ENCODE measurements around the gene PADI2. TPM values are rescaled to one million over a fixed set of nuclear protein-coding genes. Genes with fewer than 3 reads are reported as not detected.

PADI2 gene
- total RNA-seq, 2 experiments from 2014 or later: not detected

DNA sequence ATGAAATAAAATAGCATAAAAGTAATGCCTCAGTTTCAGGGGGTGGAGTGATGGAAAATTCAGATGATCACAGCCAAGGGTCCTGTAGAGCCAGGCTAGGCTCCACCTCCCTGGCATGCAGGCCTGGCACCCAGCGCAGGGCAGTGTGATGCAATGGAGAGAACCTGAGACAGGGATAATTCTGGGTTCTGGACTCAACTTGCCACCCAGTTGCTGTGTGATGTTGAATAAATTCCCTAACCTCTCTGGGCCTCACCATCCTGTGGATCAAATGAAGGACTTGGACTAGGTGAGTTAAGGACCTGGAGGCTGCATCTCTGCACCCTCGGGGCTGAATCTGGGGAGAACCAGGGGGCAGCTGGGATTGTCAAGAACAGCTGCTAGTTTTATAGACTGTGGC, 17.0 kb downstream of the PADI2 start:
- H3K4me3 Mint-ChIP-seq: no peak overlapping the region
- ChIA-PET POLR2A (no interaction called here), CTCF (no interaction called here)
- no peaks in the 10 kb centered on the region for H3K36me3 Mint-ChIP-seq (ENCODE audit: low read depth)
- no peaks in the 10 kb centered on the region for H3K4me1 Mint-ChIP-seq (ENCODE audit: low read depth)
- intact Hi-C loops (cut with micrococcal nuclease): no loop called here
- no peak for DNase-seq
- no peak overlapping the region for H3K27ac Mint-ChIP-seq
- TF ChIP-seq, protein P1, sequence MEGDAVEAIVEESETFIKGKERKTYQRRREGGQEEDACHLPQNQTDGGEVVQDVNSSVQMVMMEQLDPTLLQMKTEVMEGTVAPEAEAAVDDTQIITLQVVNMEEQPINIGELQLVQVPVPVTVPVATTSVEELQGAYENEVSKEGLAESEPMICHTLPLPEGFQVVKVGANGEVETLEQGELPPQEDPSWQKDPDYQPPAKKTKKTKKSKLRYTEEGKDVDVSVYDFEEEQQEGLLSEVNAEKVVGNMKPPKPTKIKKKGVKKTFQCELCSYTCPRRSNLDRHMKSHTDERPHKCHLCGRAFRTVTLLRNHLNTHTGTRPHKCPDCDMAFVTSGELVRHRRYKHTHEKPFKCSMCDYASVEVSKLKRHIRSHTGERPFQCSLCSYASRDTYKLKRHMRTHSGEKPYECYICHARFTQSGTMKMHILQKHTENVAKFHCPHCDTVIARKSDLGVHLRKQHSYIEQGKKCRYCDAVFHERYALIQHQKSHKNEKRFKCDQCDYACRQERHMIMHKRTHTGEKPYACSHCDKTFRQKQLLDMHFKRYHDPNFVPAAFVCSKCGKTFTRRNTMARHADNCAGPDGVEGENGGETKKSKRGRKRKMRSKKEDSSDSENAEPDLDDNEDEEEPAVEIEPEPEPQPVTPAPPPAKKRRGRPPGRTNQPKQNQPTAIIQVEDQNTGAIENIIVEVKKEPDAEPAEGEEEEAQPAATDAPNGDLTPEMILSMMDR (IDR thresholded peaks at IDR 0.05): no peak
- peaks cover 3% of the 10 kb centered on the region for H3K27me3 Mint-ChIP-seq
- H3K9me3 Mint-ChIP-seq: no peaks in the 10 kb centered on the region
- no peak for ATAC-seq

DNA sequence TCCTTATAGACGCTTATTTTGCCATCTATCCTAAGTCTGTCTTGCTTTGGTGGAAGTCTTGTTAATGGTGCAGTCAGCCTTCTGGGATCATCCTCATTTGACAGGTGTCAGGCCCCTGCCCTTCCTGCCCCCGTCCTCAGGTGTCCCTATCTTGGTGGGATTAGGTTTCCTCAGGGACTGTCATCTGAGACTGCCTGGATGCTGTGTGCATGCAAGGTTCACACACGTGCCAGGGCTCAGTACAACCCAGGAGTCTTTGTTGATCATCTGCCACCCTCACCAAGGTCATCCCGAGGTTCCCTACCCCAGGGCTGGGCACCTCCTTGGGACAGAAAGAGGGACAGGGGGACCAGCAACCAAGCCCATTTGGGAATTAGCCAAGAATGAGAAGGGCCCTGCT, 18.0 kb downstream of the PADI2 start:
- H3K36me3 Mint-ChIP-seq (ENCODE audit: low read depth): no peaks in the 10 kb centered on the region
- TF ChIP-seq, protein P1 (IDR thresholded peaks at IDR 0.05): no peak
- no peak for ATAC-seq

DNA sequence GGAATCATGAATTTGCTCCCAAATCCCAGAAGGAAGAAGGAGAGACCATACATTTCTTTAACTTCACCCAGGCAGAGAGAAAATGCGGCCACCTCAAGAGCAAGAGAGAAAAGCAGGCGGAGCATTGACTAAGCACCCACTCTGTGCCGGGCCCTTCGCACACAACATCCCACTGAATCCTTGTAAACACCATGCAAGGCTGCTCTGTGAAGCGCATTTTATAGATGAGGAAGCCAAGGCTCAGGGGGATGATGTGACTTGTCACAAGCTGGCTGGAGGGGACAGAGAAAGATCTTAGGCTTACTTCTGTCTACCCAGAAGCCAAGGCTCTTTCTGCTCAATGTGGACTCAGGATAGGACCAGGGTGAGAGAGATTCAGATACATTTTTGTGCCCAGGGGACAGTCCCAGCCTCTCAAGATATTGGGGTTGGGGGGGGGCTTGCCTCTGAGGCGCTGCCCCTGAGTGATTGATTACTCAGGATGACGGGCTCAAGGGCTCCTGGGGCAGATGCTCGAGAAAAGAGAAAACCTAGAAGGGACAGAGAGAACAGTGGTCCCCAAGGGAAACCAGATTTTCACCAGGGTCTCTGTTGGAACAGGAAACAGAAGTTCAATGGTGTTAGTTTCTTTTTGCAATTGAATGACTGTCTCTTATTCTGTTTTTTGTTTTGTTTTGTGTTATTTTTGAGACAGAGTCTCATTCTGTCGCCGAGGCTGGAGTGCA, 19.5 kb downstream of the PADI2 start:
- ATAC-seq (no peak), DNase-seq (no peak)
- Mint-ChIP-seq H3K36me3 (ENCODE audit: low read depth) (no peaks in the 10 kb centered on the region), H3K27me3 (no peaks in the 10 kb centered on the region), H3K4me3 (no peak overlapping the region), H3K9me3 (no peaks in the 10 kb centered on the region), H3K4me1 (ENCODE audit: low read depth) (no peaks in the 10 kb centered on the region), H3K27ac (no peak overlapping the region)
- ChIA-PET CTCF (no interaction called here), POLR2A (no interaction called here)
- intact Hi-C loops (cut with micrococcal nuclease): no loop called here
- TF ChIP-seq, protein P1 (IDR thresholded peaks at IDR 0.05): no peak

More for the DNA sequence above, 18.0 kb downstream of the PADI2 start:
- CTCF ChIA-PET: no interaction called here
- Mint-ChIP-seq H3K27ac (no peak overlapping the region), H3K4me1 (ENCODE audit: low read depth) (no peaks in the 10 kb centered on the region), H3K9me3 (no peaks in the 10 kb centered on the region), H3K27me3 (peaks cover 3% of the 10 kb centered on the region), H3K4me3 (no peak overlapping the region)
- DNase-seq: no peak
- intact Hi-C loops (cut with micrococcal nuclease): no loop called here
- POLR2A ChIA-PET: no interaction called here

DNA sequence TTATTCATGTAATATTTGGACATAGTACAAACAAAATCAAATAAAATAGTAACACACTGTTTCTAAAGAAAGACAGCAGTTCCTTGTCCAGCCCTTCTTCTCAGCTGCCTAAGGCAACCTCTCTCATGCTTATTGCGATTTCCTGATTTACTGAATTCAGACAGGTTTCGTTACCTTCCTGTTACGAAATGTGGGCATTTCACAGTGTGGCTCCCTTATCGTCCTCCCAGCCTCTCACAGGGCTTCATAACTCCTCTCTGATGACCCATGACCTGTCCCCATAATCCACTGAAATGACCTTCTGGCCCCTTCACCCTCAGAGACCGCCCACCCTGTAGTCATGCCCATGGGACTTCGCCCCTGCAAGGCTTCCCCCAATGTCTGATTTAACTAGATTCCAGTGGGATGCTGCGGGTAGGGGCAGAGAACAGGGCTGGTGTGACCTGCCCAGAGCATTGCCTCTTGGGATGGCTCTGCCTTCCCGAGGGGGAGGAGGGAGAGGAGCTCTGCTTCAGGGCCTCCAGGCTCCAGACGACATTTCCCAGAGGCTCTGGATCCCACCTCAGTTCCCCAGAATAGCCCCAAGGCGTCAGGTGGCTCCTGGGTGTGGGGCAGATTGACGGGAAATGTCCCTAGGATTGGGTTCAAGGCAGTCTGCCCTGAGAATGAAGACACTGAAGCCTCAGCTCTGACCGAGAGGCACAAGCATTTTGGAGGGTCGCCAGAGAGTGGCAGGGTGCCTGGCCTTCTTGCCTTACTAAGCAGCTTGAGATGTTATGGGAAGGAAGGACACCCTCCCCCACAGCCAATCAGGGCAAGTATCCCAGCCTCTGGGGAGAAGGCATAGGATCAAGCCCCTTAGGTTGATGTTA, 20.6 kb downstream of the PADI2 start:
- intact Hi-C loops (cut with micrococcal nuclease): no loop called here
- Mint-ChIP-seq H3K9me3 (no peaks in the 10 kb centered on the region), H3K27ac (no peak overlapping the region), H3K36me3 (ENCODE audit: low read depth) (no peaks in the 10 kb centered on the region), H3K4me1 (ENCODE audit: low read depth) (no peaks in the 10 kb centered on the region), H3K27me3 (no peaks in the 10 kb centered on the region), H3K4me3 (no peak overlapping the region)
- ChIA-PET POLR2A (interaction anchor here (0.6 kb wide), 1 partner anchor 1272 kb away, joined by 3 read pairs; no protein-coding TSS in a partner anchor), CTCF (no interaction called here)
- TF ChIP-seq, protein P1 (IDR thresholded peaks at IDR 0.05): no peak
- DNase-seq (no peak), ATAC-seq (no peak)

DNA sequence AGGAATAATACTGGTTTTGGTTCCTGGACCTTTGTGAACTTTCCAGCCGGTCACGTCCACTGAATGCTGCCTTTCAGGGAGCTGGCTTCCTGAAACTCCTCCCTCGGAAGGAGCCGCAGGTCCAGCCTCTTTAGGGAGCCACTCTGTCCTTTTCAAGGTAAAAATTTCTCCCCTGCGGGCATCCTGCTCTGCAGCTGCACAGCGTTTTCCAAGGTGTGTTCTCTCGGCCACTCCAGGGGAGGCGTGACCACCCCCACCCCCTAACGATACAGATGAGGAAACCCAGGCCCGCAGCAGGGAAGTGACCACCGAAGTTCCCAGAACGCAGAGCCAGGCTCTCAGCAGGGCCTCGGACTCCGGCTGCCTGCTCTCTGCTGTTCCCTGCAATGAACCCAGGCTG, 21.5 kb downstream of the PADI2 start:
- ChIA-PET POLR2A (no interaction called here), CTCF (no interaction called here)
- intact Hi-C loops (cut with micrococcal nuclease): no loop called here
- no peaks in the 10 kb centered on the region for H3K4me1 Mint-ChIP-seq (ENCODE audit: low read depth)
- DNase-seq: no peak
- no peaks in the 10 kb centered on the region for H3K27me3 Mint-ChIP-seq
- no peak overlapping the region for H3K4me3 Mint-ChIP-seq
- no peaks in the 10 kb centered on the region for H3K9me3 Mint-ChIP-seq
- H3K36me3 Mint-ChIP-seq (ENCODE audit: low read depth): no peaks in the 10 kb centered on the region
- H3K27ac Mint-ChIP-seq: no peak overlapping the region
- ATAC-seq: no peak
- TF ChIP-seq, protein P1 (IDR thresholded peaks at IDR 0.05): no peak
